NCI-H187 treated with DMSO at 0.1 percent for 48 hours (cell line): ENCODE measurements around the gene SFXN4.
"Not testable (repeated sequence)": the region's sequence is repeated elsewhere in the genome, so short reads cannot be mapped to it uniquely, and the experiment has no call there.

Experiments
- DNase-seq: peaks from one replicate; lab custom pipeline; 2025; lab: John Stamatoyannopoulos, UW

The SFXN4 gene

GRCh38 chr10:119190353-119190752 lies 24.8 kb upstream of the SFXN4 start:
- DNase-seq = no peak

- DNase-seq = no peak
Measured at GRCh38 chr10:119189811-119190282, 24.3 kb upstream of the SFXN4 start.

- DNase-seq = no peak
Measured at GRCh38 chr10:119183664-119184412, 18.3 kb upstream of the SFXN4 start.

- not testable (repeated sequence) for DNase-seq
Measured at GRCh38 chr10:119180850-119181400, 15.4 kb upstream of the SFXN4 start.

GRCh38 chr10:119178372-119179119 lies 13.0 kb upstream of the SFXN4 start, which contains the start of gene PRDX3:
TSS of gene PRDX3 (minus strand) at chr10:119178812. CDS start at chr10:119178790, 22 bp downstream.
- DNase-seq = peak; percentile 38

- no peak for DNase-seq
Measured at GRCh38 chr10:119177708-119178371, 12.3 kb upstream of the SFXN4 start.

GRCh38 chr10:119176166-119176565 lies 10.7 kb upstream of the SFXN4 start:
- DNase-seq = no peak

- DNase-seq = no peak
Measured at GRCh38 chr10:119174109-119174508, 8.6 kb upstream of the SFXN4 start.

GRCh38 chr10:119167041-119167440 lies 1.5 kb upstream of the SFXN4 start:
- no peak for DNase-seq

- DNase-seq = no peak
Measured at GRCh38 chr10:119166564-119166963, 1.1 kb upstream of the SFXN4 start.

GRCh38 chr10:119166118-119166500 lies 595 bp upstream of the SFXN4 start:
- no peak for DNase-seq

GRCh38 chr10:119162452-119163092 lies 2.9 kb downstream of the SFXN4 start:
- no peak for DNase-seq

GRCh38 chr10:119161680-119162451 lies 3.6 kb downstream of the SFXN4 start:
- no peak for DNase-seq

GRCh38 chr10:119159332-119159731 lies 6.2 kb downstream of the SFXN4 start:
- no peak for DNase-seq

- DNase-seq = no peak
Measured at GRCh38 chr10:119153661-119154060, 11.9 kb downstream of the SFXN4 start.

GRCh38 chr10:119153041-119153440 lies 12.5 kb downstream of the SFXN4 start:
- no peak for DNase-seq

- DNase-seq = not testable (repeated sequence)
Measured at GRCh38 chr10:119151601-119152000, 13.9 kb downstream of the SFXN4 start.

- no peak for DNase-seq
Measured at GRCh38 chr10:119149729-119150128, 15.8 kb downstream of the SFXN4 start.

- DNase-seq = no peak
Measured at GRCh38 chr10:119149157-119149556, 16.4 kb downstream of the SFXN4 start.

- no peak for DNase-seq
Measured at GRCh38 chr10:119143657-119144056, 21.9 kb downstream of the SFXN4 start.
